HS-5 (cell line): ENCODE data around the gene OR2A25.

ENCODE experiments used
- DNase-seq: peaks from one replicate; pipeline ENCODE4 v3.0.0-alpha.2; 2012; ENCODE audit warnings: low read depth

The OR2A25 gene

DNA sequence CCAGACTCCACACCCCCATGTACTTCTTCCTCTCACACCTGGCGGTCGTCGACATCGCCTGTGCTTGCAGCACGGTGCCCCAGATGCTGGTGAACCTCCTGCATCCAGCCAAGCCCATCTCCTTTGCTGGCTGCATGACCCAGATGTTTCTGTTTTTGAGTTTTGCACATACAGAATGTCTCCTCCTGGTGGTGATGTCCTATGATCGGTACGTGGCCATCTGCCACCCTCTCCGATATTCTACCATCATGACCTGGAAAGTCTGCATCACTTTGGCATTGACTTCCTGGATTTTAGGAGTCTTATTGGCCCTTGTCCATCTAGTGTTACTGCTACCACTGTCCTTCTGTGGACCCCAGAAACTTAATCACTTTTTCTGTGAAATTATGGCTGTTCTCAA, 4.8 kb downstream of the OR2A25 start:
- DNase-seq = no peak

DNA sequence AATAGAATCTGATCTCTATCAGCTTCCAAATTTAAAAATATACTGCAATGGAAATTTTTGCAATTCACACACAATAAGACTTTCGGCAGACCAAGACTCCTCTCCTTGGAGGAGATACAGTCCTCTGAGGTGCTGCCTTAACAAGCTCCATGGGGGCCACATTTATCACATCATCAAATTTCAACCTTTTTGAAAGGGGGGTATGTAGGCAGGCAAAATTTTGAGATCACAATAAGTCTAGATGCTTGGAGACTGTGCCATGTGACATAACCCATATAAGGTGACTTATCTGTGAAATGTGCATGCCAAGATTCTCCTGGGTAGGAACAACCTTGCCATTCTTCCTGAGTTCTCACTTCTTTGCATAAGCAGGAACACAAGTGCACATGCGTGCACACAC, 16.4 kb downstream of the OR2A25 start, which contains the start of gene OR2A12:
Gene OR2A12, plus strand, starts transcription at position 301 of the 400 bp plus-strand sequence. CDS start 8,830 bp downstream, outside the sequence.
- DNase-seq = no peak

DNA sequence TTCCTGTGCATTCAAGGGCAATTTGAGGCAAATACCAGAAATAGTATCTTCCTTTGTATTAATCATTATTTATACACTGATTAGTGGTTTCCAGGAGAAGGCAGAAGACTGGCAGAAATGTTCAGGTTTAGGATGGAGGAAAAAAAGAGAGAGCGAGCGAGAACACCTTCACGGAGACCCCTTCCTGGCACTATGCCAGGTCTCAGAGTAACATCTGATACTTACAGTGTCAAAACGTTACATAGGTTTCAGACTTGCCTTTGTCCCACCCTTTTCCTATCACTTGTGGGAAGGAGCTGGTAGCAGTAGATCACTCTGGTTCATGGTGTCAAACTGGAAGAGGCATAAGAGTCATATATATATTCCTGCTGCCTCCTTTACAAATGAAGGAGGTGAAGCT, 17.1 kb downstream of the OR2A25 start:
- DNase-seq = no peak

DNA sequence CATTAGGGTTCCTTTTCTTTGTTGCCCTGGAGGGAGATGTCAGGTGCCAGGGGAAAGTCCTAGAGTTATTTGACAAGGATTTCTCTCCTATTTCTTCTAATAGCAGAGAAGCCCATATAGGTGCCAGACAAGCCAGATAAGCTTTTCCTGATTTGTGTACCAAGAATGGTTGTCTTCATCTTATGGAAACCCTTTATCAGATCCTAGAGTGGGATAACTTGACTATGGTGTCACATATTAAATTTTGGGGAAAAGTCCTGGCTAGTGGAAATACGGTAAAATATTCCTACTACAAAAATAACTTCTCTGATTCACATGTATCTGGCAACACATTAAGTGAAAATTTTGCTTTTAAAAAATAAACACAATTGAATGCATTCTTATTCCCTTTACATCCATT, 17.6 kb downstream of the OR2A25 start:
- DNase-seq = no peak

DNA sequence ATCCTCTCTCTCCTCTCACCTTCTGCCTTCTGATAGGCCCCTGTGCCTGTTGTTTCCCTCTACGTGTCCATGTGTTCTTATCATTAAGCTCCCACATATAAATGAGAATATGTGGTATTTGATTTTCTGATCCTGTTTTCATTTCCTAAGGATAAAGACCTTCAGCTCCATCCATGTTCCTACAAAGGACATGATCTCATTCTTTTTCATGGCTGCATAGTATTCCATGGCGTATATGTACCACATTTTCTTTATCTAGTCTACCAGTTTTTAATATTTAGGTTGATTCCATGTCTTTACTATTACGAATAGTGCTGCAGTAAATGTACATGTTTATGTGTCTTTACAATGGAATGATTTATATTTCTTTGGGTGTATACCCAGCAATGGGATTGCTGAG, 21.1 kb downstream of the OR2A25 start:
- no peak for DNase-seq

GRCh38 chr7:144098776-144099175, 29.2 kb downstream of the OR2A25 start:
- DNase-seq = no peak

- DNase-seq = no peak
These were observed 31.0 kb downstream of the OR2A25 start for GRCh38 chr7:144100607-144101006.

- DNase-seq = no peak
These were observed 32.4 kb downstream of the OR2A25 start for GRCh38 chr7:144102041-144102440.

GRCh38 chr7:144105211-144105610, 35.6 kb downstream of the OR2A25 start:
- no peak for DNase-seq

GRCh38 chr7:144109283-144109682, 39.7 kb downstream of the OR2A25 start, which contains the start of gene OR2A2:
Gene OR2A2, plus strand, starts transcription at chr7:144109583. Its CDS starts 0 bp downstream, at chr7:144109583.
- DNase-seq = no peak

DNA sequence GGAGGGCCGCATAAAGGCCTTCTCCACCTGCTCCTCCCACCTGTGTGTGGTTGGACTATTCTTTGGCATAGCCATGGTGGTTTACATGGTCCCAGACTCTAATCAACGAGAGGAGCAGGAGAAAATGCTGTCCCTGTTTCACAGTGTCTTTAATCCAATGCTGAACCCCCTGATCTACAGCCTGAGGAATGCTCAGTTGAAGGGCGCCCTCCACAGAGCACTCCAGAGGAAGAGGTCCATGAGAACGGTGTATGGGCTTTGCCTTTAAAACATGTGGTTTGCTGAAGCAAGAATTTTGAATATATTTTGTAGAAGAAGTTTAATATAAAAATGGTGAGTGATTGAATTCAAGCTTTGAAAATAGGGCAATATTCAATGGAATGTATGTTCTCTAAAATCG, 40.7 kb downstream of the OR2A25 start:
- no peak for DNase-seq

- no peak for DNase-seq
These were observed 44.0 kb downstream of the OR2A25 start for GRCh38 chr7:144113651-144114050.

DNA sequence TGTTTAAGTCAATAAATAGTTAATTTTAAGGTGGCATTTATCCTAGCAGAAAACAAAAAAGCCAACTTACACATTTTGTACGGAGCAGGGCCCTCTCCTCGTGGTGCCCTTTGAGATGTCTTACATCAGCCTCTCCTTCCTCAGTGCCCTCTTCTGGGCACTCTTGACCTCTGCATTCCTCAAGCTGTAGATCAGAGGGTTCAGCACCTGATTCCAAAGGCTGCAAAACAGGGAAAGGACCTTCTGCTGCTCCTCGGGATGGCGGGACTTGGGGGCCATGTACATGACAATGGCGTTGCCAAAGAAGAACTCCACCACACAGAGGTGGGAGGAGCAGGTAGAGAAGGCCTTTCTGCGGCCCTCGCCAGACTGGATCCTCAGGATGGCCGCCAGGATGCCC, 48.7 kb downstream of the OR2A25 start:
- no peak for DNase-seq

DNA sequence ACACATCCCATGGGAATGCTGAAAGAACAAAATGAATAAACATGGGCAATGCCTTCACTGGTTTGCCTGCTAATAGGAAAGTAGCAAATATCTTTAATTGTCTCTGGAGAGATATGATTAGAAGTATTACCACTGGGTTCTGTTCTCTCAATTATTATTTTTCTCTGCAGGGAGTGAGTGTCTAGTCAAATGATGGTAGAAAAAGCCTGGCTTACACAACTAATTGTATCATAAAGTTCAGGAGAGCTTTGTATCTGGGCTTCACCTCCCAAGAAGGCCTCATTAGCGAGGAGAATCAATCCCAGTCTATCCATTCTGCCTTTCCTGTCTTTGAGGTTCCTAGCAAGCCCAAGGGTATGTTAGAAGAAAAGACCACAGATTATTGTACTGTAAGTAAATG, 53.3 kb downstream of the OR2A25 start, which contains the start of gene OR2A14:
Gene OR2A14, plus strand, starts transcription at position 301 of the 400 bp plus-strand sequence. CDS start 5,937 bp downstream, outside the sequence.
- no peak for DNase-seq
